Activated CD8-positive, alpha-beta memory T cell treated with anti-CD3 and anti-CD28 coated beads for 4 hours (primary cell): ENCODE results near the gene ASCL2.
"Not testable (repeated sequence)": the region's sequence is repeated elsewhere in the genome, so short reads cannot be mapped to it uniquely, and the experiment has no call there.

Experiments used
- DNase-seq, 2 donors: peaks; one replicate each; pipeline ENCODE4 v3.0.0-alpha.2; 2020; ENCODE audit warnings: low read depth in 2 of 2

The ASCL2 gene

DNA sequence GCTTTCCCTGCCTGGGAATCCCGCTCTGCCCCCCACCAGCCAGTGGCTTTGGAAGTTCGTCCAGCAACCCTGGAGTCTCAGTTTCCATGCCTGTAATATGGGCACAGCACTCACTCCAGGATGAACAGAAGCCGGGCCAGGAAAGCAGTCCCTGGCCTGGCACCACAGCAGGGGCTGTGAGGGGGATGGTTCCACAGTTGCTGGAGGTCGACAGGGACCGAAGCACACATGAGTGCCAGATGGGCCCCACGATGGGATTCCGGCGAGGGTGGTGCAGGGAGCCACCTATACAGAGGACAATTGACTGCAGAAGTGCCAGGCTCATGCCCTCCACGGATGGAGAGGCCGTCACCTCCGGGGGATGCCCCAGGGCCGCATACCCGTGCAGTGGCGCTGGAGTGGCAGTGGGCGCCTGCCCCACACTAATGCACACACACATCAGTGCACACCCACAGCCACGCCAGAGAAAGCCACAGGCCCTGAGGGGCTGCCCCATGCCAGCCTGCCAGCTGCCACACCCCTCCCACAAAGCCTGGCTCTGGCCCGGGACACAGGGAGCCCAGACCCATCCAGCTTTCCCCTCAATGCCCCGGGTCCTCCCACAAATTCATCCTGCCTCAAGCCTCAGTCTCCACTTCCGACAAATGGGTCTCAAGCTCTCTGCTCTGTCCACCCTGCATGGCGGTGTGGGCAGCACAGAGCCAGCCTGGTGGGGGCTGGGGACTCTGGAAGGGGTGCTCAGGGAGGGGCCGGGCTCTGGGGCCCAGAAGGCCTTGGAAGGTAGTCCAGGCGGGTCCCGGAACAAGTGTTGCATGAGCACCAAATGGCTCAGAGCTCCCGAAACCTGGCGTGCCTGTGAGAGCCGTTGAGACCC, 9.7 kb downstream of the ASCL2 start:
- no peak for DNase-seq

DNA sequence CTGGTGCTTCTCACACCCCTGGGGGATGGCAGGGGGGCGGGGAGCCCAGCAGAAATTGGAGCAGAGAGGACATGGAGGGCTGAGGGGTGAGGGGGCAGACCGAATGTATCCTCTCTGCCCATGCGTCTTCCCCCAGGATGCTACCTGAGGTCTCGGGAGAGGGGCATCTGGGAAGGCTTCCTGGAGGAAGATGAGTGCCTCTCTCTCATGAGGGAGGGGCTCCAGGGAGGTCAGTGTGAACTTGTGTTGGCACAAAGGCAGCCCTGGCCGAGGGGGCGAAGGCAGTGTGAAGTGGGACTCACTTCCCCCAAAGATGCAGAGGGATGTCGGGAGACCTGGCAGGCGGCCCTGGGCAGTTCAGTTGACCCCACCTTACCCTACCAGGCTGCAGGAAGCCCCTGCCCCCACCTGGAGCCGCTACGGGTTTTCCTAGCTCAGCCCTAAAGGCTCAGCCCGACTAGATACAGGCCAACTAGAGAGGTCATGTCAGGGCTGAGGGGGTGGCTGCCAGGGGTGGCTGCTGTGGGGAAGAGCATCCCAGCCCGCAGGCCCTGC, 10.4 kb downstream of the ASCL2 start:
- no peak for DNase-seq

- DNase-seq = no peak
These were observed 10.9 kb downstream of the ASCL2 start for GRCh38 chr11:2259466-2259830.

- DNase-seq = no peak
These were observed 11.6 kb downstream of the ASCL2 start for GRCh38 chr11:2258501-2259465.

- DNase-seq = no peak
These were observed 13.3 kb downstream of the ASCL2 start for GRCh38 chr11:2256951-2257700.

GRCh38 chr11:2256293-2256913, 14.0 kb downstream of the ASCL2 start:
- DNase-seq = no peak

- no peak for DNase-seq
These were observed 18.4 kb downstream of the ASCL2 start for GRCh38 chr11:2252018-2252417.

- DNase-seq = no peak
These were observed 19.2 kb downstream of the ASCL2 start for GRCh38 chr11:2251138-2251537.

- no peak for DNase-seq
These were observed 19.9 kb downstream of the ASCL2 start for GRCh38 chr11:2250485-2250884.

DNA sequence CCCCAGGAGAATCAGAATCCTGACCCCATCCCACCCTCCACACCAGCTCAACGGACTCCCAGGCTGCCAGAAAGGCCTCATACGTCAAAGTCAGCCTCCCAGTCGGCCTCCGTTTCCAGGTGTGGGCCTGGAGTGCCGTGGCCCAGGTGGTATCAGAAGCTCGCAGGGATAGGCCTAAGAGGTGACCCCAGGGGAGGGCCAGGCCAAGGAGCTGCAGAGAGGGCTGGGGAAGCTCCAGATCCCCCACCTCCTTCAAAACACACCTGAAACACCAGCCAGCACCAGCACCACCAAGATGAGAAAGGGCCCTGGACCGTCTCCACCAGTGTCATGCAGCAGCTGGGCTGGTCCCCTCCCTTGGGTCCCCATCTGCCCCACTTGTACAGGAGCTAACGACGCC, 20.3 kb downstream of the ASCL2 start:
- no peak for DNase-seq

DNA sequence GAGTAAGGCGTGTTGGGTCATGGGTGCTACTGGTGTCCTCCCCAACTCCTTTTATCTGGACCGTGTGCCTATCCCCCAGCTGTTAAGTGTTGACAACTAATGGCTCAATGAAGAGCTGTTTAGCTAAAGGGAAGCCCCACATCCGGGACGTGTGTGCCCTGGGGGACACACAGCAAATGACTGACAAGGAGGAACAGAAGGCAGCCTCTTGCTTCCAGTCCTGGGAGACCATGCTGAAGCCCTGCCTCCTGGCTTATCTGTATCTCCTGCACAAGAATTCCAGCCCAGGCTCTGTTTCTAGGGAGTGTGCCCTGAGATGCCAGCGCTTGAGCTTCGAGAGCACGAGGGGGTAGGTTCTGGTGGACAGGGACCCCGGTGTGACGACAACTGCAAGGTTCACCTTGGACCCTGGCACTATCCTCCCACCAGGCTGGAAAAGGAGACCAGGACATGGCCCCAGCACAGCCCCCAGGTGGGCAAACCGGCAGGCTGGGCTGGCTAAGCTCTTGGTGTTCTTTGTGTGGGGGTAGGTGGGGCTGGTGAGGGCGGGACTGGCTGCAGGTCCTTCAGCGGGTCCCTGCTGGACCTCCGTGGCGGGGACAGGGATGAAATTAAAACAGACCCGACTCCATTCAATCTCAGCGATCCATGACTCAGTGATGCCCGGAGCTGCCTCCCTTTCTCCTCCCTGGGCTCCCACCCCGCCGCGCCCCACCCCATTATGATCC, 21.0 kb downstream of the ASCL2 start:
- no peak for DNase-seq

DNA sequence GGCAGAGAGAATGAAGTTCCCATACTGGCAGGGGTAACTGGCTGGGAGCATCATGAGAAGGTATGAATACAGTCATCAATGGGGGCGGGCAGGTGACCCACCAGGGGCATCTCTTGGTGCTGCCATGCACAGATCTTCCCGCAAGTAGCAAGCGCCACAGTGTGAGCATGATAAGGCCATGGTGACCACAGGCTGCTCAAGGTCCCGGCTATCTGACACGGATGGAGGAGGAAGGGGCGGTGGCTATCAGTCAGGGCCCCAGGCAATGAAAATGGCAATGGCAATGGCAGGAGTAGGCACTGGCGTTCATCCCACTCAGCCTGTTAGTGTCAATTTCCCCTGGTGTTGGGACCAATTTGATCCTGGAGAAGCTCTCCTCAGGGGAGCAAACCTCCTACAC, 21.6 kb downstream of the ASCL2 start:
- no peak for DNase-seq

GRCh38 chr11:2248242-2248641, 22.1 kb downstream of the ASCL2 start:
- DNase-seq = no peak

DNA sequence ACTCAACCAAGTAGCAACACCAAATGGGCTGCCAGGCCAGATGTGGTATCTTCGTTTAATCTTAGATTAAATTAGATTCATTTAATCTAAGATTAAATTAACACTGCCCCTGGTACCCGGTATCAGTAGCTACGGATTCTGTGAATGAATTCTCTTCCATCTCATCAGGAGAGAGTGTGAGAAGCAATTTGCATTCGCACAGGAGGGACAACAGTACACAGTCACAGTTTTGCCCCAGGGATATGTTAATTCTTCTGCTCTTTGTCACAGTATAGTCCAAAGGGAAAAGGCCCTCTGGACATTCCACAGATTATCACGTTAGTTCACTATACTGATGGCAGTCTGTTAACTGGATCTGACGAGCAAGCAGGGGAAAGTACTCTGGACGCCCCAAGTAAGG, 22.9 kb downstream of the ASCL2 start:
- no peak for DNase-seq

GRCh38 chr11:2240834-2241233, 29.6 kb downstream of the ASCL2 start:
- no peak for DNase-seq

DNA sequence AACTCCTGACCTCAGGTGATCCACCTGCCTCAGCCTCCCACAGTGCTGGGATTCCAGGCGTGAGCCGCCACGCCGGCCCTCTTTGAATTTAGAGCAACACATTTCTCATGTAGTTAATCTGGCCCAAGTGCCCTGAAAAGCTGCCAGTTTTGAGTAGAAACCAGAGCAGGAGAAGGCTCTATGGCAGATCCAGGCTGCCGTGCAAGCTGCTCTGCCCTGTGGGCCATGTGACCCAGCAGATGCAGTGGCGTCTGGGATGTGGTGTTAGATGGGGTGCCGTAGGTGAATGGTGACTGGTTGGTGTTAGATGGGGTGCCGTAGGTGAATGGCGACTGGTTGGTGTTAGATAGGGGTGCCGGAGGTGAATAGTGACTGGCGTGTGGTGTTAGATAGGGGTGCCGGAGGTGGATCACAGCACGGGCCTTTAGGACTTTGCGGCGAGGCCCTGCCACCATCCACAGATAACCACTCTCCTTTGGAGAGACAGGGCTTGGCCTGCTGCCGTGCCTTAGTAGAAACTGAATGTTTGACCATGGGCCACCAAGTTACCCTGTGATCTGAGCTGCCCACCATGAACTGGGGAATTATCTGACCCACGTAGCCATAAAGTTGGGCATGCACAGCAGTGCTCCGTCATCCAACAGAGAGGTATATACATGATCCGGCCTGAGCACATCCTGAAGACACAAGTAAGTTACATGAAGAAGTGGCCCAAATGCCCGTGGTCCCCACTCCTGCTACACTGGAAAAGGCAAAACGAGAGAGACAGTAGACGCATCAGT, 32.7 kb downstream of the ASCL2 start:
- DNase-seq = no peak

DNA sequence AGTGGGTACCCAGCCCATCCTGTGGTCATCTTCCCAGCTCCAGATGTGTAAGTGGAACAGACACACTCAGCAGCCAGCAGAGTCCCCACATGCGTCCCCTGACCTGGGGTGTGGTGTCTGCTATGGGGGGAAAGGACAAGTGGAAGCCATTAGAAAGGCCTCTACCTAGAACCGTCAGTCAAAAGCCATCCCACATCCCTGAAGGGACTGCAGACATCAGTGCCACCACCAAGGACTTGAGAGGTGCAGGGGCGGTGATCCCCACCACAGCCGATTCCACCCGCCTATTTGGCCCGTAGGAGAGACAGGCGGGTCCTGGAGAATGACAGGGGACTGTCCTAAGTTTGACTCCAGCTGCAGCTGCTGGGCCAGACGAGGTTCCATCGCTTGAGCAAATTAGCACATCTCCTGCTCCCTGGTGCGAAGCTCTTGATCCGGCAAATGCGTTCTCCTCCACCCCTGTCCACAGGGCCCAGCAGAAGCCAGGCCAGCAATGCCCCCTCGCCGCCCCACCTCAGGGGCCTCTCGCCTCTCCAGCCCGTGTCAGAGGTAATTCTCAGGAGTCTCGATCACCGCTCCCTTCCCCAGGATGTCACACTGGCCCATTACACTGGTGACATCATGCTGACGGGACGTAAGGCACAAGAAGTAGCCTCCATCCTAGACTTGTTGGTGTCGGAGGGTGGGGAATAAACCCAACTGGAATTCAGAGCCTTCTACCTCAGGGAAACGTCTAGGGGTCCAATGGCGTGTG, 33.8 kb downstream of the ASCL2 start:
- DNase-seq = not testable (repeated sequence)

- no peak for DNase-seq
These were observed 34.6 kb downstream of the ASCL2 start for GRCh38 chr11:2235588-2236326.
